HepG2 (cell line): Measurements from ENCODE around the gene ERLIN1. TPM values are rescaled to one million over a fixed set of nuclear protein-coding genes. Genes with fewer than 3 reads are reported as not detected.
A peak's percentile ranks its signal among the peaks of the same experiment; 100 is the strongest.

Experiments used
- ATM ChIP-seq: fragments of 450-650 bp; IDR thresholded peaks from 2 replicates; pipeline ENCODE4 v1.7.1; 2017; ENCODE audit warnings: mild to moderate bottlenecking, borderline replicate concordance
- DMAP1 ChIP-seq: IDR thresholded peaks from 2 replicates; pipeline ENCODE4 v1.6.1; 2016
- FOSL2 ChIP-seq: sonication (generic); formaldehyde crosslinking; IDR thresholded peaks from 2 replicates; pipeline ENCODE4 v1.4.0; 2020; ENCODE audit warnings: missing genetic modification reagents
- KMT2B ChIP-seq: IDR thresholded peaks from 2 replicates; pipeline ENCODE4 v1.6.1; 2016; ENCODE audit warnings: missing genetic modification reagents, missing compliant biosample characterization
- MBNL3 ChIP-seq: fragments of 250-450 bp; sonication (Bioruptor Pico); conservative IDR thresholded peaks from 2 replicates; pipeline ENCODE4 v1.8.0; 2022; ENCODE audit warnings: mild to moderate bottlenecking, inconsistent platforms
- RFX3 ChIP-seq: IDR thresholded peaks from 2 replicates; pipeline ENCODE4 v1.6.1; 2016; ENCODE audit warnings: missing biosample characterization, missing genetic modification reagents
- SALL1 ChIP-seq: sonication (generic); formaldehyde crosslinking; IDR thresholded peaks from 2 replicates; pipeline ENCODE4 v1.8.0; 2022; ENCODE audit warnings: mild to moderate bottlenecking, missing genetic modification reagents
- SAP130 ChIP-seq: IDR thresholded peaks from 2 replicates; pipeline ENCODE4 v1.6.1; 2016; ENCODE audit warnings: low read depth
- SRF ChIP-seq: IDR thresholded peaks from 2 replicates; pipeline ENCODE4 v1.6.1; 2011; ENCODE audit warnings: mild to moderate bottlenecking, low read depth, low read length, moderate library complexity
- TAF1 ChIP-seq: sonication (generic); formaldehyde crosslinking; IDR thresholded peaks from 2 replicates; pipeline ENCODE4 v1.4.0; 2020; ENCODE audit warnings: missing genetic modification reagents
- TFE3 ChIP-seq: IDR thresholded peaks from 2 replicates; pipeline ENCODE4 v1.6.1; 2016
- THAP8 ChIP-seq: sonication (generic); formaldehyde crosslinking; IDR thresholded peaks from 2 replicates; pipeline ENCODE4 v1.5.1; 2020; ENCODE audit warnings: missing genetic modification reagents, mild to moderate bottlenecking, borderline replicate concordance
- THYN1 ChIP-seq: sonication (generic); formaldehyde crosslinking; IDR thresholded peaks from 2 replicates; pipeline ENCODE4 v1.8.1; 2023; ENCODE audit warnings: low read depth, mild to moderate bottlenecking, moderate library complexity, missing genetic modification reagents, borderline replicate concordance
- ZC3H4 ChIP-seq: sonication (generic); formaldehyde crosslinking; IDR thresholded peaks from 2 replicates; pipeline ENCODE4 v1.4.0; 2020; ENCODE audit warnings: missing genetic modification reagents, borderline replicate concordance
- ZFP62 ChIP-seq: sonication (generic); formaldehyde crosslinking; IDR thresholded peaks from 2 replicates; pipeline ENCODE4 v1.4.0; 2020; ENCODE audit warnings: missing genetic modification reagents
- ZNF274 ChIP-seq: sonication (generic); formaldehyde crosslinking; IDR thresholded peaks from 2 replicates; pipeline ENCODE4 v1.5.1; 2020; ENCODE audit warnings: mild to moderate bottlenecking, missing genetic modification reagents
- ZNF34 ChIP-seq: sonication (generic); formaldehyde crosslinking; IDR thresholded peaks from 2 replicates; pipeline ENCODE4 v1.4.0; 2020; ENCODE audit warnings: mild to moderate bottlenecking, missing genetic modification reagents, borderline replicate concordance
- ZNF547 ChIP-seq: sonication (generic); formaldehyde crosslinking; IDR thresholded peaks from 2 replicates; pipeline ENCODE4 v1.5.1; 2020; ENCODE audit warnings: mild to moderate bottlenecking, missing genetic modification reagents
- polyA plus RNA-seq, 8 experiments: library from polyadenylated mRNA; depleted of rRNA in 3 of 8; stranded (reverse) in 7 of 8; unstranded in 1 of 8; fragments of >200 nt; fragmentation: Illumina TruSeq in 4 of 8; extraction: Trizol in 4 of 8; gene quantifications; 2 replicates each; pipeline versions ENCODE4 v1.2.1 to v1.2.3, GENCODE V29; 2011 to 2016; ENCODE audit warnings: low read depth in 4 of 8, missing spikeins in 1 of 8, mixed read lengths in 1 of 8; ENCODE audit not compliant: insufficient read depth in 1 of 8
- total RNA-seq, 5 experiments: library from RNA; depleted of rRNA; stranded (reverse); fragments of >200 nt; fragmentation: Illumina TruSeq; extraction: Trizol; gene quantifications; 2 replicates each; pipeline ENCODE4 v1.2.3, GENCODE V29; 2016; ENCODE audit warnings: low read depth in 1 of 5
- TF ChIP-seq, protein P1 (sequence below): sonication (generic); formaldehyde crosslinking; IDR thresholded peaks from 2 replicates; pipeline ENCODE4 v1.5.0; 2020; ENCODE audit warnings: mild to moderate bottlenecking, missing genetic modification reagents, borderline replicate concordance
- TF ChIP-seq, protein P2 (sequence below): sonication (generic); formaldehyde crosslinking; IDR thresholded peaks from 2 replicates; pipeline ENCODE4 v1.5.0; 2020; ENCODE audit warnings: missing genetic modification reagents
- TF ChIP-seq, protein P3 (sequence below): sonication (generic); formaldehyde crosslinking; IDR thresholded peaks from 2 replicates; pipeline ENCODE4 v1.4.0; 2020; ENCODE audit warnings: mild to moderate bottlenecking, missing genetic modification reagents
- TF ChIP-seq, protein P4 (sequence below): sonication (generic); formaldehyde crosslinking; IDR thresholded peaks from 2 replicates; pipeline ENCODE4 v1.8.0; 2023; ENCODE audit warnings: mild to moderate bottlenecking, missing genetic modification reagents
- TF ChIP-seq, protein P5 (sequence below): sonication (generic); formaldehyde crosslinking; IDR thresholded peaks from 2 replicates; pipeline ENCODE4 v1.4.0; 2020; ENCODE audit warnings: missing genetic modification reagents; ENCODE audit errors: not compliant biosample characterization

ERLIN1 gene
- total and polyA plus RNA-seq, 2 of the 13 experiments (the other 11 are each of a cell fraction or from before 2014, with no cell fraction given), result 56.8 to 69.3 TPM

DNA sequence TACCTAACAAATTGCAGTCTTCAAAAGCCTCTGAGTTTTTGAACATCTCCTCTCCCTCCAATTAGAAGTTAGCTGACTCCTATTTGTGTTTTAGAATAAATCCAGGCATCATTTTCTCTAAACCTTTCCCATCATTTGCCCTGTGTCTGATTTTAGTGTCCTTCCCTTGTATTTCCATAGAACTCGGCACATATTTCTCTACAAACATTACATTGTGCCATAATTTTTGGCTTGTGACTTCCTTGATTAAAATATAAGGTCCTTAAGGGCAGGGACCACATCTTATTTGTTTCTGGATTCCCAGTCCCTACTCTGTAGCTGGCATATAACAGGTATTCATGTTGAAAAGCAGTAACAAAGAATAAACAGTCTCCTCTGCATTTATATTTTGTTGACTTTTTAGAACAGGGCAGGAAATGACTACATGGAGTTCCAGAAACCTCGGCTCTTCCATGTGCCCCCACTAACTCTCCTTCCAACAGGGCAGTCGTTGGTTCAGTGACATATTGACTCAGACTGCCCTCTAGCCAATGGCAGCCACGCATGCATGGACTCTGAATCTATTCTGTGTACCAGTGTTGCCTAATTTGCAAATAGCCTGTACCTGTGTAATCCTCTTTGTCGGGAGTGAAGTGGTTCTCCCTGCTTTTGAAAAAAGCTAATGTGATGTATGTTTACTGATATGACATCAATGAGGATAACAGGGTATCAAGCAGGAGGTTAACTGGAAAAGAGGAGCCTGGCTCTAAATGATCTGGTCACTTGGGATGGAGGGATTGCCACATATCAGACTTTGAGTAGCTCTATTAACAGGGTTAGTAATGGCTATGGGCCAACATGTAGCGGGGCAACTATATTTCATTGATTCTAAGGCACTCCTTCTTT lies 84.4 kb downstream of the ERLIN1 start (continued):
- TF ChIP-seq, protein P1, sequence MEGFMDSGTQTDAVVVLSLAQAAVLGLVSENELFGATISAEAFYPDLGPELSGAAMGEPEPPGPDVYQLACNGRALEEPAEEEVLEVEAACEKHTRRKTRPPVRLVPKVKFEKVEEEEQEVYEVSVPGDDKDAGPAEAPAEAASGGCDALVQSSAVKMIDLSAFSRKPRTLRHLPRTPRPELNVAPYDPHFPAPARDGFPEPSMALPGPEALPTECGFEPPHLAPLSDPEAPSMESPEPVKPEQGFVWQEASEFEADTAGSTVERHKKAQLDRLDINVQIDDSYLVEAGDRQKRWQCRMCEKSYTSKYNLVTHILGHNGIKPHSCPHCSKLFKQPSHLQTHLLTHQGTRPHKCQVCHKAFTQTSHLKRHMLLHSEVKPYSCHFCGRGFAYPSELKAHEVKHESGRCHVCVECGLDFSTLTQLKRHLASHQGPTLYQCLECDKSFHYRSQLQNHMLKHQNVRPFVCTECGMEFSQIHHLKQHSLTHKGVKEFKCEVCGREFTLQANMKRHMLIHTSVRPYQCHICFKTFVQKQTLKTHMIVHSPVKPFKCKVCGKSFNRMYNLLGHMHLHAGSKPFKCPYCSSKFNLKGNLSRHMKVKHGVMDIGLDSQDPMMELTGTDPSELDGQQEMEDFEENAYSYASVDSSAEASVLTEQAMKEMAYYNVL, result no peak; the same call in 1 of the 2 replicates
- TF ChIP-seq, protein P2, sequence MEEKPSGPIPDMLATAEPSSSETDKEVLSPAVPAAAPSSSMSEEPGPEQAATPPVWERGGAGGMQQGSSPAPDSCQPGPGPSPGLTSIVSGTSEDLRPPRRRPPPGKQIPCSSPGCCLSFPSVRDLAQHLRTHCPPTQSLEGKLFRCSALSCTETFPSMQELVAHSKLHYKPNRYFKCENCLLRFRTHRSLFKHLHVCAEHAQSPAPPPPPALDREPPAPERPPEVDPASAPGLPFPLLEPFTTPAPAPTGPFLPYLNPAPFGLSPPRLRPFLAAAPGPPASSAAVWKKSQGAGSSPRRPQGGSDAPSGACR, result no peak
- TF ChIP-seq FOSL2 (CRISPR knock-in tag), result peak; percentile 97
- TF ChIP-seq RFX3 (CRISPR knock-in tag), result no peak
- TF ChIP-seq THYN1, result no peak
- TF ChIP-seq, protein P3, sequence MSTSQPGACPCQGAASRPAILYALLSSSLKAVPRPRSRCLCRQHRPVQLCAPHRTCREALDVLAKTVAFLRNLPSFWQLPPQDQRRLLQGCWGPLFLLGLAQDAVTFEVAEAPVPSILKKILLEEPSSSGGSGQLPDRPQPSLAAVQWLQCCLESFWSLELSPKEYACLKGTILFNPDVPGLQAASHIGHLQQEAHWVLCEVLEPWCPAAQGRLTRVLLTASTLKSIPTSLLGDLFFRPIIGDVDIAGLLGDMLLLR (CRISPR knock-in tag), result no peak
- TF ChIP-seq ZFP62, result no peak
- TF ChIP-seq ATM, result peak; percentile 63; the same call in 1 of the 2 replicates
- no peak for TF ChIP-seq ZC3H4
- TF ChIP-seq, protein P4, sequence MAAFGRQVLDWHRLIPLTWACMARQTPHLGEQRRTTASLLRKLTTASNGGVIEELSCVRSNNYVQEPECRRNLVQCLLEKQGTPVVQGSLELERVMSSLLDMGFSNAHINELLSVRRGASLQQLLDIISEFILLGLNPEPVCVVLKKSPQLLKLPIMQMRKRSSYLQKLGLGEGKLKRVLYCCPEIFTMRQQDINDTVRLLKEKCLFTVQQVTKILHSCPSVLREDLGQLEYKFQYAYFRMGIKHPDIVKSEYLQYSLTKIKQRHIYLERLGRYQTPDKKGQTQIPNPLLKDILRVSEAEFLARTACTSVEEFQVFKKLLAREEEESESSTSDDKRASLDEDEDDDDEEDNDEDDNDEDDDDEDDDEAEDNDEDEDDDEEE (CRISPR knock-in tag), result no peak
- no peak for TF ChIP-seq ZNF274 (CRISPR knock-in tag)
- TF ChIP-seq TFE3 (CRISPR knock-in tag), result peak; percentile 78
- TF ChIP-seq, protein P5, sequence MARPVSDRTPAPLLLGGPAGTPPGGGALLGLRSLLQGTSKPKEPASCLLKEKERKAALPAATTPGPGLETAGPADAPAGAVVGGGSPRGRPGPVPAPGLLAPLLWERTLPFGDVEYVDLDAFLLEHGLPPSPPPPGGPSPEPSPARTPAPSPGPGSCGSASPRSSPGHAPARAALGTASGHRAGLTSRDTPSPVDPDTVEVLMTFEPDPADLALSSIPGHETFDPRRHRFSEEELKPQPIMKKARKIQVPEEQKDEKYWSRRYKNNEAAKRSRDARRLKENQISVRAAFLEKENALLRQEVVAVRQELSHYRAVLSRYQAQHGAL, result no peak
- TF ChIP-seq DMAP1 (CRISPR knock-in tag), result peak; percentile 78
- TF ChIP-seq ZNF547 (CRISPR knock-in tag), result no peak
- no peak for TF ChIP-seq ZNF34 (CRISPR knock-in tag)
- TF ChIP-seq THAP8 (CRISPR knock-in tag), result no peak
- TF ChIP-seq MBNL3 (CRISPR knock-in tag), result no peak
- TF ChIP-seq SALL1 (CRISPR knock-in tag), result peak; percentile 100
- TF ChIP-seq KMT2B, result peak; percentile 78
- no peak for TF ChIP-seq TAF1
- TF ChIP-seq SAP130 (CRISPR knock-in tag), result peak; percentile 96
- peak; percentile 74 for TF ChIP-seq SRF
